Calu3 (cell line): ENCODE measurements around the gene RFNG. TPM values are rescaled to one million over a fixed set of nuclear protein-coding genes. Genes with fewer than 3 reads are reported as not detected.

Experiments
- BruUV-seq: library from RNA; stranded (reverse); fragments of 400-500 nt; replicated peaks from 2 replicates; lab custom pipeline; 2021; lab: Mats Ljungman, UMichigan
- CTCF ChIA-PET: fragments of 300-600 bp; sonication (Branson Sonifier 250); formaldehyde crosslinking; loops from one replicate; lab custom pipeline; 2022; ENCODE audit warnings: antibody characterized with exemption; lab: Charles Lee
- DNase-seq: peaks from one replicate; pipeline ENCODE4 v3.0.0; 2022
- H3K27ac Mint-ChIP-seq: one replicate; pipeline ENCODE4 v1.8.0; 2022; ENCODE audit warnings: mixed read lengths; ENCODE audit not compliant: unreplicated experiment
- H3K27me3 Mint-ChIP-seq: one replicate; pipeline ENCODE4 v1.8.0; 2022; ENCODE audit warnings: mixed read lengths; ENCODE audit not compliant: unreplicated experiment
- H3K36me3 Mint-ChIP-seq: one replicate; pipeline ENCODE4 v1.8.0; 2022; ENCODE audit warnings: mild to moderate bottlenecking, moderate library complexity, mixed read lengths; ENCODE audit not compliant: insufficient read depth, unreplicated experiment
- H3K4me1 Mint-ChIP-seq: one replicate; pipeline ENCODE4 v1.8.0; 2022; ENCODE audit warnings: mild to moderate bottlenecking, low read depth, mixed read lengths; ENCODE audit not compliant: unreplicated experiment
- H3K4me3 Mint-ChIP-seq: one replicate; pipeline ENCODE4 v1.8.0; 2022; ENCODE audit warnings: mild to moderate bottlenecking, low read depth, moderate library complexity, mixed read lengths; ENCODE audit not compliant: unreplicated experiment
- H3K9me3 Mint-ChIP-seq: one replicate; pipeline ENCODE4 v1.8.0; 2022; ENCODE audit warnings: low read depth, mixed read lengths; ENCODE audit not compliant: unreplicated experiment
- intact Hi-C: fragments of 100-400 bp; cut with micrococcal nuclease; formaldehyde crosslinking; loops from one replicate; pipeline ENCODE4 v1.10.0; 2022; ENCODE audit not compliant: unreplicated experiment
- total RNA-seq: library from RNA; stranded (reverse); gene quantifications from 2 replicates; pipeline ENCODE4 v1.2.3, GENCODE V29; 2022
- TF ChIP-seq, protein P1 (sequence below): fragments of 200-600 bp; IDR thresholded peaks from one replicate; pipeline ENCODE4 v1.8.0; 2022; ENCODE audit warnings: antibody characterized with exemption; ENCODE audit not compliant: unreplicated experiment

RFNG gene
- total RNA-seq, 1 experiment from 2014 or later = 33.5 TPM

DNA sequence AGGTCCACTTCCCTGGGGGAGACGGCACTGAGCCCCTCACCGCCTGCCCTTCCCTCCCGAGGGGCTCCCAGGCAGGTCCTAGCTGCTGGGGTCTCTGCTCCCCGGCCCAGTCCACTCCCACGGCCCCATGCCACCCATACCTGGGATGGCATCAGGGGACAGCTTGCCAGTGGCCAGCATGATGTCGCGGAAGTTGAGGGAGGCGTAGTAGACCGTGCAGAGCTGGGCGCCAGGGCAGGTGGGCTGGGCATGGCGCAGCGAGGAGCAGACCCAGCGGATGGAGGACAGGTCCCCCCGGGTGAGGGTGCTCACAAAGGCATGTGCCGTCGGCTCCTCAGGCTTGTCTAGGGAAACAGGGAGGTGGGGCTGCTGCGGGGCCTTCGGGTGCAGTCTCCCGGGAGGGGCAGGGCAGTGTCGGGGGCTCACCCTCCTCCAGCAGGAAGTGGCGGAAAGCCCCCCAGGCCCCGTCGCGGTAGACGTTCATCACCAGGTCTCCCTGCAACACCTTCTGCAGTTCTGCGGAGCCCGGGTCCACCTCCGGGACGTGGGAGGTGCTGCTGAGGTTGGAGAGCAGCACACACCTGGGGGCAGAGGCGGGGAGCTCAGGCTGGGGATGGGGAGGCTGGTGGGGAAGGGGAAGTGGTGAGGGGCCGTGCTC is 32.9 kb upstream of the RFNG start:
- peaks cover 77% of the 10 kb centered on the region for H3K36me3 Mint-ChIP-seq
- DNase-seq = no peak
- H3K27me3 Mint-ChIP-seq = no peaks in the 10 kb centered on the region
- peak overlapping the region; percentile 30 for H3K27ac Mint-ChIP-seq
- intact Hi-C loops = no loop called here
- no peak overlapping the region for H3K4me3 Mint-ChIP-seq
- no TSS peak for BruUV-seq
- CTCF ChIA-PET = no interaction called here
- TF ChIP-seq, protein P1, sequence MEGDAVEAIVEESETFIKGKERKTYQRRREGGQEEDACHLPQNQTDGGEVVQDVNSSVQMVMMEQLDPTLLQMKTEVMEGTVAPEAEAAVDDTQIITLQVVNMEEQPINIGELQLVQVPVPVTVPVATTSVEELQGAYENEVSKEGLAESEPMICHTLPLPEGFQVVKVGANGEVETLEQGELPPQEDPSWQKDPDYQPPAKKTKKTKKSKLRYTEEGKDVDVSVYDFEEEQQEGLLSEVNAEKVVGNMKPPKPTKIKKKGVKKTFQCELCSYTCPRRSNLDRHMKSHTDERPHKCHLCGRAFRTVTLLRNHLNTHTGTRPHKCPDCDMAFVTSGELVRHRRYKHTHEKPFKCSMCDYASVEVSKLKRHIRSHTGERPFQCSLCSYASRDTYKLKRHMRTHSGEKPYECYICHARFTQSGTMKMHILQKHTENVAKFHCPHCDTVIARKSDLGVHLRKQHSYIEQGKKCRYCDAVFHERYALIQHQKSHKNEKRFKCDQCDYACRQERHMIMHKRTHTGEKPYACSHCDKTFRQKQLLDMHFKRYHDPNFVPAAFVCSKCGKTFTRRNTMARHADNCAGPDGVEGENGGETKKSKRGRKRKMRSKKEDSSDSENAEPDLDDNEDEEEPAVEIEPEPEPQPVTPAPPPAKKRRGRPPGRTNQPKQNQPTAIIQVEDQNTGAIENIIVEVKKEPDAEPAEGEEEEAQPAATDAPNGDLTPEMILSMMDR = no peak
- H3K4me1 Mint-ChIP-seq = no peaks in the 10 kb centered on the region
- no peaks in the 10 kb centered on the region for H3K9me3 Mint-ChIP-seq

DNA sequence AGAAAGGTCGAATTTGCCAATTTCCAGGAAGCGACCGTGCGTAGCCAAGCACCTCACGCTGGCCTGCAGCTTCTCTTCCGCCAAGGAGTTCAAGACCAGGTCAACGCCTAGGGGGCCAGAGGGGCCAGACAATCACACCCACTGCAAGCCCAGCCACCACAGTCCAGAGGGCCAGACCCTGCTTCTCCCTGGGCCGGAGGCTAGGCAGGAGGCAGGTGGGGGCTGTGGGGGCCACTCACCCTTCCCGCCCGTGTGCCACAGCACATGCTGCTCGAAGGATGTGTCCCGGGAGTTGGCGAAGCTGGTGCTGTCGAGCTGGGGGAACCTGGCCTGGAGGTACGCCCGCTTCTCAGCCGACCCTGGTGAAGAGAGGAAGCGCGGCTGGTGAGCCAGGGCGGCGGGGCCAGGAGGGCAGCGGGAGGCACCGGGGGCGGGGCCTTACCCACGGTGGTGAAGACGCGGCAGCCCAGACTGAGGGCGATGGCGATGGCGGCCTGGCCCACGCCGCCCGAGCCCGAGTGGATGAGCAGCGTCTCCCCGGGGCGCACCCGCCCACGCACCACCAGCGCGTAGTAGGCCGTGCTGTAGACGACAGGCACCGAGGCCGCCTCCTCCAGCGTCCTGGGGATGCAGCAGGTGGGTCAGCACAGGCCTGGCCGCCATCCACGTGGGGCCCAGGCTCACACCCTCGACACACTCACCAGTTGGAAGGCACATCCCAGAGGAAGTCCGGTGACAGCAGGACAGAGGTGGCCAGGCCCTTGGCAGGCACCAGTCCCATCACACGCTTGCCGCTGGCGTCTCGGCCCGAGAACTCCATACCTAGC is 32.1 kb upstream of the RFNG start:
- DNase-seq = no peak
- Mint-ChIP-seq H3K27me3 (no peaks in the 10 kb centered on the region), H3K4me1 (no peaks in the 10 kb centered on the region), H3K36me3 (peaks cover 80% of the 10 kb centered on the region), H3K27ac (peak overlapping the region; percentile 30), H3K4me3 (no peak overlapping the region), H3K9me3 (no peaks in the 10 kb centered on the region)
- CTCF ChIA-PET = no interaction called here
- TF ChIP-seq, protein P1 = no peak
- intact Hi-C loops = no loop called here
- no TSS peak for BruUV-seq

DNA sequence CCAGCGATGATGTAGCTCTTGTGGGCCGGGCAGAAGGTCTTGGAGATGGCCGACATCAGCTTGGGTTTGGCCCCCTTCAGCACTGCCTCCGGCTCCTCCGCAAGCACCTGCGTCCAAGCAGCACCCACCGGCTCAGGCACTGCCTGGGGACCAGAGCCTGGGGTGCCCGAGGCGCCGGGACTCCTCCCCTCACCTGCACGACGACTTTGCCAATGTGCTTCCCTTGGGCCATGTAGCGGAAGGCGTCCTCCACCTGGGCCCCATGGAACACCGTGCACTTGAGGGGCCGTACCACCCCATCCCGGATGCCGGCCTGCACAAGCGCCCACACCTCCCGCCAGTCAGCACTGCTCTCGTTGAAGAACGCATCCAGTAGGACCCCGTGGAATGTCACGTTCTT is 31.4 kb upstream of the RFNG start:
- BruUV-seq = no TSS peak
- TF ChIP-seq, protein P1 = no peak
- Mint-ChIP-seq H3K4me1 (no peaks in the 10 kb centered on the region), H3K4me3 (no peak overlapping the region), H3K36me3 (peaks cover 79% of the 10 kb centered on the region), H3K27me3 (no peaks in the 10 kb centered on the region), H3K9me3 (no peaks in the 10 kb centered on the region), H3K27ac (no peak overlapping the region)
- intact Hi-C loops = no loop called here
- CTCF ChIA-PET = no interaction called here
- DNase-seq = no peak

DNA sequence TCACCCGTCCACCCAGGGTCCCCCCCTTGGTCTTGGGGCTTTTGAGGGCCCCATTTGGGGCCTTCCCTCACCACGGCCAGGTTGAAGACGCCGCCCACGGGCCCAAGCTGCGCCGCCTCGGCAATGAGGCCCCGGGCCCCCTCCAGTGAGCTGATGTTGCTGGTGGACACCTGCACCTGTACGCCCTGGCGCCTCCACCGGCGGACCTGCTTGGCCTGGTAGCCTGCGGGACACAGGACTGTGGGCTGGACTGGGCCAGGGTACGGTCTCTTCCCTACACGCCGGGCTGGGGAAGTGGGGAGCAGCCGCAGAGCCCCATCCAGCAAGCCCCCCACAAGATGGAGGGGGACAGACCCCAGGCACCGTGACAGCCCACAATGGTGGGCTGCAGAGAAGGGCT is 30.8 kb upstream of the RFNG start:
- H3K36me3 Mint-ChIP-seq = peaks cover 82% of the 10 kb centered on the region
- H3K9me3 Mint-ChIP-seq = no peaks in the 10 kb centered on the region
- H3K27ac Mint-ChIP-seq = no peak overlapping the region
- TF ChIP-seq, protein P1 = no peak
- intact Hi-C loops = no loop called here
- DNase-seq = no peak
- CTCF ChIA-PET = no interaction called here
- no TSS peak for BruUV-seq
- H3K27me3 Mint-ChIP-seq = no peaks in the 10 kb centered on the region
- H3K4me3 Mint-ChIP-seq = no peak overlapping the region
- H3K4me1 Mint-ChIP-seq = no peaks in the 10 kb centered on the region
